Putamen (tissue), 1 donor: Measurements from ENCODE around the gene SIK3.

Experiments used
- DNase-seq: peaks from one replicate; pipeline ENCODE4 v3.0.0-alpha.2; 2016; ENCODE audit warnings: low spot score

The SIK3 gene

GRCh38 chr11:116930586-116930985 is 167.6 kb downstream of the SIK3 start:
- no peak for DNase-seq

DNA sequence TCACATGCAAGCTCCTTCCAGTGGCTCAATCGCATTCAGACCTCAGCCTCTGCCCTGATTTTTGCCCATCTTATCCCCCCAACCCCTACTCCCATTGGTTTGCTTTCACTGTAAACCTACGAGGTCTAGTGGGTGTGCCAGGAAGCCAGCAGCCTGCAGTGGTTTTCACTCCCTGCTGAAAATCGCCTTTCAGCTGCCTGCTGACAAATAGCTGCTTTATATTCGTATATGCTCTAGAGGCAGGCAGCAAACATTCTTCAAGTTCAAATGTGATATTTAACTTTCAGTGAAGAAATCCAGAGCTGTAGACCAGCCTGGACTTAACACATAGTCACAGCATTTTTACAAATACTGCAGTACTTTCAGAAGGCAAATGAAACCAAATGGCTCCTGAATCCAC is 168.1 kb downstream of the SIK3 start:
- DNase-seq = no peak

- DNase-seq = no peak
Observed at GRCh38 chr11:116929414-116930090, 168.7 kb downstream of the SIK3 start.

DNA sequence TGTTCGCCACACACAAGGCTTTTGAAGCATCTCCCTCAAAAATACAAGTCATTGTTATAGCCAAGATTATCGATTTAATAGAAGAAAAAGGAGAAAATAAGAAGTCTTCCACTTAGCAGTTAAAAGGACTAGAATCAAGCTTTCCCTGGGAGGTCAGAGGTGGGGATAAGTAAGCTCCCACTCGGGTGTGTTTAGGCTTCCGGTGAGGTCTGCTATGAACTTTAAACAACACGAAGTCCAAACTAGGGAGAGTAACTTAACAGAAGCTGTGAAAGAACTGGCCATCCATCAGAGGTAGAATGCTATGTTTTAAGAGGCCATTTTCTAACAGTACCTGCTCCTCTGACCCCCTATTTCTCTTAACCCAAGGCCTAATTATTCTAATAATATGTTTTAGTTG is 169.4 kb downstream of the SIK3 start:
- no peak for DNase-seq

DNA sequence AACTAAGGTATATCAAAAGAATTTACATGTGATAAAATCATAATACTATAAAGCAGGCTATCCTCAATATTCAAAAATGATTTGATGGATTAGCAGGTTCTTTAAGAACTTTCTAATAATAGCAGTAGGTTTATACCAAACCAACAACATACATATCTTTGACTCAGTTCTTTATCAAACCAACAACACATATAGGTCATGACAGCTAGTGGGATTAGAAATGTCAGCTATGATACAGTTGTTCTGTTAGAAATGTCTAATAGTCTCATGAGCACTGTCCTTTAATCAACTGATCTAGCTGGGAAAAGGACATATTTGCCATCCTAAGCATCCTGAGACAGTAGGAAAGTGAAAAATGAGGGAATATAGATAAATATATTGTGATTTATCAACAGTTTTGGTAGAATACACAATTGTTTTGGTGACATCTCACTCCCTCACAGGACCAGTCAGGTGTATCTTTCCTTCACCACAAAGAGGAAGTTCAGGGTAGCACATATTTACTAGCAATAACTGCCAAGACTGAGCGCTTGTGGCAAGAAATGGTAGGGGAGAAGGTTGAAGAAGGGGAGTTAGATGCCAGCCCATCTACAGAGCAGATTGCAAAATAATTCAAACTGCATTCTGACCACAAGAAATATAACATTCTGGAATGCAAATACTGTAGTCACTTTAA is 170.0 kb downstream of the SIK3 start:
- DNase-seq = no peak

DNA sequence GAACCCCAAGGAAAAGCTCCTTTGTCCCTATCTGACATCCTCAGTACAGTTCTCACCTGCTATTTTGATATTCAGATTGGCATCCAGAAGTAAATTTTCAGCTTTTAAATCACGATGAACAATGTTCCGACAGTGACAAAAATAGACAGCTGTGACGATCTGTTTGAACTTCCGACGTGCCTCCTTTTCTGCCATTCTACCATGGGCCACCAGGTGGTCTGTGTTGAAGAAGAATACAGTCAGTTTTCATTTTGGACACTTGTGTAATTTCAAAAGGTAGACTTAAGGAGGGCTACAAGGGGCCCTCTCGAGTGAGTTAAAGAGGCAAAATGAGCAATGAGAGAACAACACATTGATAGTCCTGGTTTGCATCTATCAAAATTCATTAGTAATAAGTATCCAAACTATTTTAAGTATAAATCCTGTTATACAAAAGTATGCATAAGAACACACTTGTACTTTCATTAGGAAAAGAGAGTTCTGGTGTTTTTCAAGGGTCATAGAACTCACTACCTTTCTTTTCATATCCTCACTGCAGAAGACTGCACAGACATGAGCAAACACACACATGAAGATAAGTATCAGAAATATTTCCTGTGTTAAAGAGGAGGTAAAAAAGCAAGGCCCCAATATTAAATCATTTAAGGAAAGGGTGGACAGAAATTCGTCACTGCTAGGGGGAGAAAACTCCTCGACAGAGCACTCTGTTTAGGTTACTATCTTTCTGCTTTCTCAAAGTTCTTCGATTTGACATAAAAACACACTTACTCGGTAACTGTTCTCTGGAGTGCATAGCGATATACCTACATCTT is 170.9 kb downstream of the SIK3 start:
- no peak for DNase-seq

DNA sequence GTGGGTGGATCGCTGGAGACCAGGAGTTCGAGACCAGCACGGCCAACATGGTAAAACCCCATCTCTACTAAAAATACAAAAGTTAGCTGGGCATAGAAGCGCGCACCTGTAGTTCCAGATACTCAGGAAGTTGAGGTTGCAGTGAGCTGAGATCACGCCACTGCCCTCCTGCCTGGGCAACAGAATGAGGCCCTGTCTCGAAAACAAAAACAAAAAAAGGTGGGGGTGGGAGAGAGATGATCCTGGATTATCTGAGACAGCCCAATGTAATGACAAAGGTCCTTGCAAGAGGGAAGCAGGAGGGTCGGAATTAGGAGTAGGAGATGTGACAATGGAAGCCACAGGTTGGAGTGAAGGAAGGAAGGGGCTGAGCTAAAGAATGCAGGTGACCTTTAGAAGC is 173.2 kb downstream of the SIK3 start:
- DNase-seq = no peak

DNA sequence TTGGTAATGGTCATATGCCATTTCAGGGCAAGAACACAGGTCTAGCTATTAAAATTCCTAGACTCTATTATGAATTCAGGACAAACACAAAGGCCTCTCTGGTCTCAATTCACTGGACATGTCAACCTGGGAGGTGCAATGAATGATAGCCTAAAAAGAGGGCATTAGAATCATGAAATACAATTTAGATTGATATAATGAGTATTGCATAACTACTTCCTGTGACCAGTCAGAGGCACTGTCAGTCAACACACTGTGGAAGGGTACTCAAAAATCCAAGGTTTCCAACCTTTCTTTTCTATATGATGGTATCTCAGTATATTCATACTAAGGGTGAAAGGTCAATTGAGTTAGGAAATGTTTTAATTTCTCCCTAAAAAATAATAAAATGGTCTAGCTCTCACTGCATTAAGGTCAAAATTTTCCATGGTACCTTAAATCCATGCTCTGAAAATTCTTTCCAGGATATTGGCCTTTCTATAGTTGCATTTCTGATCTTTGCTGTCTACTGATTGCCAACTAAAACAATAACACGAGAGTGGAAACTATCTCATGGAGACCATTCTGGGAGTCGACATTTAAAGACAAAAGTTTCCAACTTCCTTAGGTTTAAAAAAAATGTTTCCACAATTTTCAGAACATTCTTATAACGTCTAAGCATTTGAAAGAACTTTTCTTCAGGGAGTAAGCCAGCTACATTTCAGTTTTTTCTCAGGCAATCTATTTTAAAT is 179.1 kb downstream of the SIK3 start:
- no peak for DNase-seq

GRCh38 chr11:116917632-116918031 is 180.6 kb downstream of the SIK3 start:
- DNase-seq = no peak

DNA sequence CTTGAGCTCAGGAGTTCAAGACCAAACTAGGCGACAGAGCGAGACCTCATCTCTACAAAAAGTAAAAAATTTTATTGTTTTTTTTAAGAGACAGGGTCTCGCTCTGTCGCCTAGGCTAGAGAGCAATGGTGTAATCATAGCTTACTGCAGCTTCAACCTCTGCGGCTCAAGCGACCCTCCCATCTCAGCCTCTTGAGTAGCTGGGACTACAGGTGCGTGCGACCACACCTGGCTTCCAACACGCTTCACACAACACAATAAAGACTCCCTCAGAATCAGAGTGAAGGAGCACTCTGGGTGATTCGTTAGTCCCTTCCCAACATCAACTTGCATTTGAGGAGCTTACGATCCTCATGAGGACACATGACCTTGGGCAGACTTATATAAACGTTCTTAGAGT is 181.3 kb downstream of the SIK3 start:
- DNase-seq = no peak

- DNase-seq = no peak
Observed at GRCh38 chr11:116916052-116916451, 182.2 kb downstream of the SIK3 start.

DNA sequence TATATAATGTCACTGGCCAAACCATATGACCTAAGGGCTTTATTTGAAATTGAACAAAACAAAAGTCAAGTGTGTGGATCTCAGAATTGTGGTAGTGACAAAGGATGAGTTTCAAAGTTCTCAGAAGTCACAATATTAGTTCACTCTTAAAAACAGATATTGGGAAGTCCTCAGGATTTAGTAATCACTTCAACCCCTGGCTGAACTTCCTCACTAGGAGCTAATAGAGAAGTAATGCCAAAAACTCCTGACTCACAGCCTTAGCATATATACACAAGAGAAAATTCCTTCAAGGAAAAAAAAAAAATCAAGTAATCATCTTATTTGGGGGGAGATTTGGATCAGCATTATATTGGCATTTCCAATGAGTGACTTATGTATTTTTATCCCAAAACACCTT is 185.2 kb downstream of the SIK3 start:
- no peak for DNase-seq

- no peak for DNase-seq
Observed at GRCh38 chr11:116911976-116912734, 186.1 kb downstream of the SIK3 start.

DNA sequence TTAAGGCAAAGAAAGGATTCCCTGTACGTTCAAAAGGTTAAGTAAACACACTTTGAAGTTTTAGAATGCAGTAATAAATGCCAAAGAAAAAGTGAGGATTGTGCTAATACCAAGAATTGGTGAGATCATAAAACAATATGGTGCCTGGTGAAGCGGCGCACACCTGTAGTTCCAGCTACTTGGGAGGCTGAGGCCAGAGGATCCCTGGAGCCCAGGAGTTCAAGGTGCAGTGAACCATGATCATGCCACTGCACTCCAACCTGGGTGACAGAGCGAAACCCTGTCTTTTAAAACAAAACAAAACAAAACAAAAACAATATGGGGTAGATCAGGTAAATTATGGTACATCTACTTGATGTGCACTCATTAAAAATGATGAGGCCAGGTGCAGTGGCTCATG is 187.4 kb downstream of the SIK3 start:
- no peak for DNase-seq

DNA sequence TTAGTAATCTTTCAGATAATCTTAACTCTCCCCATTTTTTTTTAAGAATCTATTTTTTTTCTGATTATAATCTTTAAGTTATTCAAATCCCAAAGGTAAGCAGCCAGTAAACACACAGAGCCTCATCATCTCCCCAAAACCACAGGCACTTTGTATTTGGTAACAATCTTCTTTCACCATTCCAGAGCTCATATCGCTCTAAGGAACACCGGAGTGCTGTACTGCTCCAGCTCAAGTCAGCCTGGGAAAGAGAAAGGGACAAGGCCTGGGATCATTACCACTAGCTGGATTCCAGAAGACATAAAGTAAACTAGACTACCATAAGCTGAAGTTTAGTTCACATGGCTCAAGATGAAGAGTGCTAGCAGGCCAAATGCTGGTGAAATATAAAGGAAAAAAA is 187.8 kb downstream of the SIK3 start:
- no peak for DNase-seq

- DNase-seq = no peak
Observed at GRCh38 chr11:116909245-116909644, 189.0 kb downstream of the SIK3 start.

GRCh38 chr11:116906479-116906878 is 191.7 kb downstream of the SIK3 start:
- DNase-seq = no peak

DNA sequence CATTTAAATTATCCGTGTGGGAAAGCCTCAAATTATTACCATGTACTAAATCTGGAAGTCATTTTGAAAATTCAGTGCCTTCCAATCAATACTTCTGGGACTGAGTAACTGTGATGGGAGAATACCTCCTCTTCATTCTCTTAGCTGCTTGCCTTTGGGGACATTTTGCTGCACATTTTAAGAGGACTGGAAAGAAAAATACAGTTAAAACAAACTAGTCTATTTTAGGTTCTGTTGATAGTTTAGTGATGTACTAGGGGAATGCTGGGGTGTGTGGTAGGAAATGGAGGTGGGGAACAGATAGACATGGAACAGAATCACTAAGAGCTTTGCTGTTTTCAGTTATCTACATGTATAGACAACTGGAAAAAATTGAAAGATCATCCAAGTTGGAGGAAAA is 195.1 kb downstream of the SIK3 start:
- peak; percentile 58 for DNase-seq

GRCh38 chr11:116901964-116902688 is 196.1 kb downstream of the SIK3 start:
- DNase-seq = no peak

GRCh38 chr11:116901211-116901610 is 197.0 kb downstream of the SIK3 start:
- no peak for DNase-seq

DNA sequence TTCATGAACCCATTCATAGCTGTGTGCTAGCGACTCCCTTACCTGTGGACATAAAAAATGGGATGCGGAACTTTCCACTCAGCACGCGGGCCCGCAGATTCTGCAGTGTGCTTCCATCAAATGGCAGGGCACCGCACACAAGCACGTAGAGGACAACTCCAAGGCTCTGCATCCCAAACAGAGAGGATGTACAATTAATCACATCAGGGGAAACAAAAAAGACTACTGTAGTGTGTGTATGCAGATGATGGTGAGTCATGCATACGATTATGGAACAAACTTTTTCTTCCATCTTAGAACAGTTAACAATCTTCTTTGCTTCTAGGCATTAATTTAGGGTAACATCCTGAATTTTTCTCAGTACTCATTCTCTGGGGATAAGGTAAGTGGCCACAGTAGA is 202.0 kb downstream of the SIK3 start:
- no peak for DNase-seq
